Spleen (tissue), 11 donors: Measurements from ENCODE around the gene ACOXL. TPM values are rescaled to one million over a fixed set of nuclear protein-coding genes. Genes with fewer than 3 reads are reported as not detected.

Experiments
- DNase-seq: peaks from one replicate; pipeline ENCODE4 v3.0.0-alpha.2; 2020
- H3K27ac ChIP-seq, 8 donors: fragments of 200-600 bp; sonication (generic) in 7 of 8; 1 replicate in 4 of 8; 2 replicates in 4 of 8; pipeline versions ENCODE4 v1.5.0 to v1.8.0; 2016 to 2021; ENCODE audit warnings: inconsistent platforms in 4 of 8, mild to moderate bottlenecking in 4 of 8, moderate library complexity in 1 of 8
- H3K27me3 ChIP-seq, 7 donors: fragments of 200-600 bp; sonication (generic) in 6 of 7; replicated peaks in 1 of 7; 1 replicate in 4 of 7; 2 replicates in 3 of 7; pipeline versions ENCODE4 v1.5.0 to v1.8.0; 2016 to 2021; ENCODE audit warnings: inconsistent platforms in 3 of 7, mild to moderate bottlenecking in 1 of 7
- H3K36me3 ChIP-seq, 6 donors: fragments of 200-600 bp; sonication (generic) in 5 of 6; 1 replicate in 4 of 6; 2 replicates in 2 of 6; pipeline versions ENCODE4 v1.5.0 to v1.8.0; 2016 to 2021; ENCODE audit warnings: inconsistent platforms in 2 of 6
- H3K4me1 ChIP-seq, 6 donors: fragments of 200-600 bp; sonication (generic) in 5 of 6; 1 replicate in 3 of 6; 2 replicates in 3 of 6; pipeline versions ENCODE4 v1.5.0 to v1.8.0; 2016 to 2021; ENCODE audit warnings: inconsistent platforms in 3 of 6
- H3K4me3 ChIP-seq, 8 donors: fragments of 200-600 bp; sonication (generic) in 7 of 8; 1 replicate in 4 of 8; 2 replicates in 4 of 8; pipeline versions ENCODE4 v1.5.0 to v1.8.0; 2016 to 2021; ENCODE audit warnings: inconsistent platforms in 4 of 8, mild to moderate bottlenecking in 4 of 8, moderate library complexity in 2 of 8
- H3K9me3 ChIP-seq, 8 donors: fragments of 200-600 bp; sonication (generic) in 7 of 8; 1 replicate in 4 of 8; 2 replicates in 4 of 8; pipeline versions ENCODE4 v1.5.0 to v1.8.0; 2016 to 2021; ENCODE audit warnings: inconsistent platforms in 4 of 8
- CTCF ChIP-seq, 11 experiments: fragments of 200-600 bp in 7 of 11; fragments of 450-650 bp in 4 of 11; sonication (generic) in 4 of 11; IDR thresholded peaks in 8 of 11; conservative IDR thresholded peaks in 3 of 11; 1 replicate in 7 of 11; 2 replicates in 4 of 11; pipeline versions ENCODE4 v1.4.0 to v1.8.0; 2016 to 2021; ENCODE audit warnings: antibody characterized with exemption in 11 of 11, inconsistent platforms in 4 of 11, mild to moderate bottlenecking in 1 of 11
- POLR2A ChIP-seq, 3 donors: fragments of 450-650 bp; IDR thresholded peaks; one replicate each; pipeline ENCODE4 v1.5.1; 2017; ENCODE audit warnings: antibody characterized with exemption in 3 of 3, mild to moderate bottlenecking in 1 of 3
- POLR2AphosphoS5 ChIP-seq, 3 donors: sonication (generic); formaldehyde crosslinking; IDR thresholded peaks; one replicate each; pipeline ENCODE4 v1.5.1; 2017; ENCODE audit warnings: antibody characterized with exemption in 3 of 3
- WGBS, 5 donors: extraction: QIAGEN DNeasy Blood & Tissue Kit in 3 of 5; methylation state at CpG; one replicate each; pipeline versions ENCODE4 v1.1.5 to v1.1.7; 2013 to 2018; 5-methylcytosine and 5-hydroxymethylcytosine counted together
- intact Hi-C: fragments of 100-400 bp; cut with DNase I; formaldehyde crosslinking; loops from one replicate; pipeline ENCODE4 v1.15.0; 2023; ENCODE audit warnings: low total_unique reads
- polyA plus RNA-seq, 3 donors: library from polyadenylated mRNA; stranded (reverse); fragments of 200-250 nt; gene quantifications; one replicate each; pipeline ENCODE4 v1.2.1, GENCODE V29; 2013
- total RNA-seq, 7 donors: library from RNA; depleted of rRNA in 3 of 7; stranded (reverse); fragments of >200 nt in 3 of 7; fragmentation: NEBNext Ultra II Directional in 4 of 7; extraction: Animal tissue kit (Norgen Biotek cat#: 25700) in 4 of 7; gene quantifications; one replicate each; pipeline versions ENCODE4 v1.1.0 to v1.2.1, GENCODE V29; 2016 to 2021
- donor health status: healthy with polysubstance abuse.
- donor health status: DM: no; HTN: no; CAD: no; lungs with moderate emphysema.
- donor health status: DM: no; HTN: no; CAD: no.
- donor health status: Bipolar disorder and iron deficiency.
- donor health status: healthy.
- donor health status: DM: no; HTN: no; CAD: no.
- donor health status: DM: yes; HTN: yes; CAD: no.

ACOXL gene
- total and polyA plus RNA-seq, 10 donors = 0.04 to 1.0 (median 0.66) TPM

- intact Hi-C loops = no loop called here
- 33 to 61% (median 46%) methylated on average over 10 of the region's 10 CpGs for WGBS, 5 donors
- no peaks in the 10 kb centered on the region for H3K36me3 ChIP-seq
- no peak for DNase-seq
- peaks cover 0 to 8% (median 0%) of the 10 kb centered on the region in 8 donors for H3K9me3 ChIP-seq
- TF ChIP-seq CTCF (IDR thresholded peaks at IDR 0.05 in 8 of 11, conservative IDR thresholded peaks at IDR 0.05 in 3 of 11) (no peak), POLR2AphosphoS5 (IDR thresholded peaks at IDR 0.05) (no peak), POLR2A (IDR thresholded peaks at IDR 0.05) (no peak)
- no peak overlapping the region for H3K27ac ChIP-seq
- H3K4me3 ChIP-seq = no peak overlapping the region
- peaks cover 0 to 74% (median 5%) of the 10 kb centered on the region in 7 donors for H3K27me3 ChIP-seq
- peaks cover 0 to 26% (median 18%) of the 10 kb centered on the region in 6 donors for H3K4me1 ChIP-seq
Observed at GRCh38 chr2:110804915-110805314, 72.5 kb downstream of the ACOXL start.

GRCh38 chr2:110805894-110806452 lies 73.6 kb downstream of the ACOXL start:
- Histone ChIP-seq H3K27ac (no peak overlapping the region), H3K36me3 (no peaks in the 10 kb centered on the region), H3K27me3 (peaks cover 0 to 66% (median 5%) of the 10 kb centered on the region in 7 donors), H3K9me3 (peaks cover 0 to 7% (median 0%) of the 10 kb centered on the region in 8 donors), H3K4me1 (peaks cover 0 to 26% (median 18%) of the 10 kb centered on the region in 6 donors), H3K4me3 (no peak overlapping the region)
- intact Hi-C loops = no loop called here
- peak; percentile 84 for DNase-seq
- 7 to 29% (median 14%) methylated on average over 10 to 14 of the region's 14 CpGs for WGBS, 5 donors
- TF ChIP-seq POLR2A (IDR thresholded peaks at IDR 0.05) (no peak), CTCF (IDR thresholded peaks at IDR 0.05 in 8 of 11, conservative IDR thresholded peaks at IDR 0.05 in 3 of 11) (no peak), POLR2AphosphoS5 (IDR thresholded peaks at IDR 0.05) (peak in 2 of 3 donors; percentile 43 to 70)

- WGBS, 5 donors = 82 to 92% (median 90%) methylated on average over 12 of the region's 12 CpGs
- TF ChIP-seq CTCF (IDR thresholded peaks at IDR 0.05 in 8 of 11, conservative IDR thresholded peaks at IDR 0.05 in 3 of 11) = no peak
- TF ChIP-seq POLR2AphosphoS5 (IDR thresholded peaks at IDR 0.05) = no peak
- no peak for TF ChIP-seq POLR2A (IDR thresholded peaks at IDR 0.05)
Observed at GRCh38 chr2:110807522-110807921, 75.1 kb downstream of the ACOXL start.

GRCh38 chr2:110810404-110810803 lies 78.0 kb downstream of the ACOXL start:
- intact Hi-C loops = no loop called here
- H3K27ac ChIP-seq = no peak overlapping the region
- DNase-seq = no peak
- no peak overlapping the region for H3K4me3 ChIP-seq
- no peaks in the 10 kb centered on the region for H3K36me3 ChIP-seq
- WGBS, 5 donors = 77 to 88% (median 82%) methylated on average over 2 of the region's 2 CpGs
- no peaks in the 10 kb centered on the region for H3K9me3 ChIP-seq
- H3K4me1 ChIP-seq = peaks cover 0 to 17% (median 10%) of the 10 kb centered on the region in 6 donors
- peaks cover 0 to 22% (median 0%) of the 10 kb centered on the region in 7 donors for H3K27me3 ChIP-seq
- TF ChIP-seq CTCF (IDR thresholded peaks at IDR 0.05 in 8 of 11, conservative IDR thresholded peaks at IDR 0.05 in 3 of 11) (no peak), POLR2AphosphoS5 (IDR thresholded peaks at IDR 0.05) (no peak), POLR2A (IDR thresholded peaks at IDR 0.05) (no peak)

More at GRCh38 chr2:110807522-110807921, 75.1 kb downstream of the ACOXL start:
- Histone ChIP-seq H3K36me3 (no peaks in the 10 kb centered on the region), H3K4me1 (peaks cover 0 to 29% (median 18%) of the 10 kb centered on the region in 6 donors), H3K27ac (no peak overlapping the region), H3K4me3 (no peak overlapping the region), H3K9me3 (peaks cover 0 to 7% (median 0%) of the 10 kb centered on the region in 8 donors), H3K27me3 (peaks cover 0 to 50% (median 3%) of the 10 kb centered on the region in 7 donors)
- intact Hi-C loops = no loop called here
- DNase-seq = no peak
